HFF-Myc (cell line): ENCODE data around the gene GNPTAB.
"Not testable (repeated sequence)": the region's sequence is repeated elsewhere in the genome, so short reads cannot be mapped to it uniquely, and the experiment has no call there.

ENCODE experiments used
- DNase-seq: peaks from one replicate; pipeline ENCODE4 v3.0.0-alpha.2; 2011; ENCODE audit warnings: low read depth; ENCODE audit errors: extremely low read depth
- H3K4me3 ChIP-seq: replicated peaks from 2 replicates; pipeline ENCODE4 v1.5.1; 2011; ENCODE audit warnings: low read depth, mild to moderate bottlenecking, control low read depth, low read length
- CTCF ChIP-seq: IDR thresholded peaks from 2 replicates; pipeline ENCODE4 v1.5.1; 2012; ENCODE audit warnings: mild to moderate bottlenecking, low read depth, low read length, control low read depth; ENCODE audit errors: missing control alignments

Gene GNPTAB

GRCh38 chr12:101857043-101857558 is 26.3 kb upstream of the GNPTAB start:
- peak; percentile 59 for DNase-seq
- TF ChIP-seq CTCF, result no peak
- no peak overlapping the region for H3K4me3 ChIP-seq

- H3K4me3 ChIP-seq, DNase-seq: not testable (repeated sequence)
Measured at GRCh38 chr12:101856614-101857013, 25.9 kb upstream of the GNPTAB start.

GRCh38 chr12:101855976-101856375 is 25.2 kb upstream of the GNPTAB start:
- no peak for DNase-seq
- no peak for TF ChIP-seq CTCF
- H3K4me3 ChIP-seq, result no peak overlapping the region

GRCh38 chr12:101855364-101855884 is 24.7 kb upstream of the GNPTAB start:
- TF ChIP-seq CTCF, result no peak
- DNase-seq, result no peak
- H3K4me3 ChIP-seq, result no peak overlapping the region

- no peak for DNase-seq
- no peak for TF ChIP-seq CTCF
- H3K4me3 ChIP-seq, result no peak overlapping the region
Measured at GRCh38 chr12:101854747-101855146, 24.0 kb upstream of the GNPTAB start.

- TF ChIP-seq CTCF, result no peak
- no peak for DNase-seq
- no peak overlapping the region for H3K4me3 ChIP-seq
Measured at GRCh38 chr12:101852998-101853397, 22.2 kb upstream of the GNPTAB start.

GRCh38 chr12:101850199-101850598 is 19.4 kb upstream of the GNPTAB start:
- no peak for TF ChIP-seq CTCF
- DNase-seq, result no peak
- no peak overlapping the region for H3K4me3 ChIP-seq
